ENCODE results near the gene HOOK1.
"Not testable (repeated sequence)": the region's sequence is repeated elsewhere in the genome, so short reads cannot be mapped to it uniquely, and the experiment has no call there.

HOOK1 gene

DNA sequence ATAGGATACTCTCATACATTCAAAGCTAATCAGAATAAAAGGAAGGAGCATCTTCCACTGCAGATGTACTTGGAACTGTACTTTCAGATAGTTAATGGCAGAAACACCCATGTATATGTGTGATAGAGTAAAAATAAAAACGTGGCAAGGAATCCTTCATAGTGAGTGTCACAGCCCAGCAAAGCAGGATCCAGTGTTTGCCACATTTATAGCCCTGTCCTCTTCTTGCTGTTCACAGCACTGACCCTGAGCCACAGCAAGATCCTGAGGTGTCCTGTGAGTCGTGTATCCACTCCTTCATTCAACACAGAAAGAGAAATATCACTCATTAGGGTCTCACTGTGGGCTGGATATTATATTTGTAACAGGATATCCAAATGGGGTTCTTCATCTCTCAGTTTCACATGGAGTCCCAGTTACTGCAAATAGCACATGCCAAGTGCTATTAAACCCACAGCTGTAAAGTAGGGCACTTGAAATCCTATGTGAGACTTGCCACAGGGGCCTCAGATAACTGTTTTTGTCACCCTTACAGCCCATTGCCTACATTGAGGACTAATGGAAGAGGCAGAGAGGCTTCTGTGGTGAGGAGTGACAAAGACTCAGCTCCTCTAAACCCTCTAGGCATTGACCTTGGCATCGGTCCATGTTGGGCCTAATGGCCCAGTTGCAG, 70.5 kb downstream of the HOOK1 start:
- DNase-seq (ENCODE audit: low spot score): no peak

- DNase-seq (ENCODE audit: low spot score): no peak
Observed at GRCh38 chr1:59892841-59893811, 78.4 kb downstream of the HOOK1 start.

GRCh38 chr1:59897165-59897564, 82.4 kb downstream of the HOOK1 start:
- no peak for DNase-seq (ENCODE audit: low spot score)

DNA sequence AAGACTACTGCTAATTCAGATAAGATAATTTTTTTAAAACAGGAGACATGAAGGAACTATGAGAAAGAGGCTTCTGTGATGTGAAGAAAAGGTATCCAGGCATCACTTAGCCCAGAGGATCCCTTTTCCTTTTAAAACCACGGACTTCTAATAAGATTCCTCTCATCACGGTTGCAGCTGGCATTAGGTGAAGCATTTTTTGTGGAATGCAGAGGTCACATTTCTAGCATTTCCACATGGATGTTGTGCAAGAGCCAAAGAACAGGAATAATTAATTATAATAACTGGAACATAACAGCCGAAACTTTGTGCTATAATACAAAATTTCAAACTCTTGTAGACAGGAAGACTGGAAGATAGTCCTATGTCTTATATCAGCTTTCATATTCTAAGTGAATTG, 84.2 kb downstream of the HOOK1 start:
- no peak for DNase-seq (ENCODE audit: low spot score)

- DNase-seq (ENCODE audit: low spot score): no peak
Observed at GRCh38 chr1:59900640-59901039, 85.9 kb downstream of the HOOK1 start.

DNA sequence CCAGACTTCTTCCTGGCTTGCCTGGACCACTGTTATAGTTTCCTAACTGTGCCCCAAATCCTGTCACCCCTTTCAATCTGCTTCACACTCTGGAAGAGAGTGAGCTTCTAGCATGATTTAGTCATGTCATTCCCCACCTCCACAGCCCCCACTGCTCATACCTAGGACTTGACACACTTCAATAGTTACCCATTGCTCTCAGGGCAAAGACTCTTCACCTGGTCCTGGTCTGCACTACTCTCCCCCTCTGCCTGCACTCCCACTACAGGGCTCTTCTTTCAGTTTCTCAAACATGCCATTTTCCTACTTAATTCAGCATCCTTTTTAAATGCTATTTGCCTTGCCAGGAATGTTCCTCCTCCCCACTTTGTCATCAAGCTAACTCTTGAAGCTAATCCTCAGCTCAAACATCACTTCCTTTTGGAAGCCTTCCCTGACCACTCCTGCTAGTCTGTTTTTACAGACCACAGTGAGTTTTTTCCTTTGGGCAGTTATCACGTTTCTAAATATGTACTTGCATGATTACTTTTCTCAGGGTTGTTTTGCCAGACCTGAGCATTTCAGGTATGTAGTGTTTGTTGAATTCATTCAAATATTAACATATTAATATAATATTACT, 87.1 kb downstream of the HOOK1 start:
- DNase-seq (ENCODE audit: low spot score): no peak

DNA sequence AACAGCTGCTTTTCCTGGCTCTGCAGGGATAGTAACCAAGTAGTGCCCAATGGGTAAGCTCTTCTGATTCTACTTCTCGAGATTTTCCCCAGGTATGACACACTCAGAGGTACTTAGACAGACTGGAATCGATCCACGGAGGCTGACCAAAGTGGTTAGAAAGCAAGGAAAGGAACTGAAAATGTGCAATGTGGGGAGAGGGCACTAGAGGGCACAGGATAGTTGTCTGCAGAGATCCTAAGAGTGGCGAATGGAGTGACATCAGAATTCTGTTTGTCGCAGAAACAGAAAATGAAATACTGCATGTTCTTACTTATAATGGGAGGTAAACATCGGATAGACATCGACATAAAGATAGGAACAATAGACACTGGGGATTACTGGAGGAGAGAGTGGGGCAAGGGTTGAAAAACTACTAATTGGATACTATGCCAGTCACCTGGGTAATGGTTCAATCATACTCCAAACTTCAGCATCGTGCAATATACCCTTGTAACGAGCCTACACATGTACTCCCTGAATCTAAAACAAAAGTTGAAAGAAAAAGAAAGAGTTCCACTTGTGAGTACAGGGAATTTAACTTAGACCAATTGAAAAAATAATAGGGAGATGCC, 88.5 kb downstream of the HOOK1 start:
- no peak for DNase-seq (ENCODE audit: low spot score)

DNA sequence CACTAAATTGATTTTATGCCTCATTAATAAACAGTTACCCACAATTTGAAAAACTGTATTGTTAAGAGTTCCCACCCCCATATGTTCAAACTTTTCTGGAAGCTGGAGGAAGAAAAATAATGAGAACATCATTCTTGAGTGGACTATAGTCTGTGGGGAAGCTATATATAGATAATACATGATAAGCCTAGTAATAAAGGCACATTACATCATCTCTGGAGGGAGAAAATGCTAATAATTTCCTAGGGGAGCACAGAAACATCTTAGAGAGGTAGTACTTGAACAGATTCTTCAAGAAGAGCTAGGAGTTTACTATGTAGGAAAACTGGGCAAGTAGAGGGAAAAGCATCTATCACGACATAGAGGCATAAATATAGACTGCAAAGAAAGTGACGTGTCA, 92.2 kb downstream of the HOOK1 start:
- no peak for DNase-seq (ENCODE audit: low spot score)

GRCh38 chr1:59908084-59908483, 93.3 kb downstream of the HOOK1 start:
- DNase-seq (ENCODE audit: low spot score): no peak

DNA sequence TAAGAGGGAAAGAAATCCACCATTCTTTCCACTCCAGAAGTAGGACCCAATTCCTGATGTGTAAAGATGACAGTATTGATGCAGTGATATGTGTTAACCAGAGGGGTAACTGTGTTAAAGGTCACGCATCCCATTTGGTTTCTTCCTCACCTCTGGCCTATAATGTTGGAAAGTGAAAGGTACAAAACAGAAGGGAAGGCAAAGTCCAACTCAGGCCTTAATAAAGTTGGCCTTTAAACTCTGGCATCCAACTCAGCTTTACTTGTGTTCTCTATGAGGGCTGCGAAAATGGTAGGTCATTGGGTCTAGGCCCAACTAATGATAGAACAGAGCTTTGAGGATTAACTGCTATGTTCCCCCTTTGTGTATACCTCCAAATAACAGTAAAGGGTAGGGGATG, 93.9 kb downstream of the HOOK1 start:
- no peak for DNase-seq (ENCODE audit: low spot score)

DNA sequence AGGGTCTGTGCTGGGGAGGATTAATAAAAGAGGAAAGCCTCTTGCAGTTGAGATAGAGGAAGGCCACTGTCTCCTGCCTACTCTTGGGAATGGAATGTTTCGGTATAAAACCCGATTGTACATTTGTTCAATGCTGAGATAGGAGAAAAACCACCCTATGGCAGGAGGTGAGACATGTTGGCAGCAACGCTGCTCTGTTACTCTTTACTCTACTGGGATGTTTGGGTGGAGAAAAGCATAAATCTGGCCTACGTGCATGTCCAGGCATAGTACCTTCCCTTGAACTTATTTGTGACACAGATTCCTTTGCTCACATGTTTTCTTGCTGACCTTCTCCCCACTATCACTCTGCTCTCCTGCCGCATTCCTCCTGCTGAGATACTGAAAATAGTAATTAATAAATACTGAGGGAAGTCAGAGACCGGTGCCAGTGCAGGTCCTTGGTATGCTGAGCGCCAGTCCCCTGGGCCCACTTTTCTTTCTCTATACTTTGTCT, 100.1 kb downstream of the HOOK1 start:
- not testable (repeated sequence) for DNase-seq (ENCODE audit: low spot score)

- DNase-seq (ENCODE audit: low spot score): no peak
Observed at GRCh38 chr1:59915516-59915915, 100.8 kb downstream of the HOOK1 start.

GRCh38 chr1:59917026-59917784, 102.5 kb downstream of the HOOK1 start:
- DNase-seq (ENCODE audit: low spot score): no peak

GRCh38 chr1:59917785-59918180, 103.0 kb downstream of the HOOK1 start:
- no peak for DNase-seq (ENCODE audit: low spot score)

- no peak for DNase-seq (ENCODE audit: low spot score)
Observed at GRCh38 chr1:59919746-59920145, 105.0 kb downstream of the HOOK1 start.

DNA sequence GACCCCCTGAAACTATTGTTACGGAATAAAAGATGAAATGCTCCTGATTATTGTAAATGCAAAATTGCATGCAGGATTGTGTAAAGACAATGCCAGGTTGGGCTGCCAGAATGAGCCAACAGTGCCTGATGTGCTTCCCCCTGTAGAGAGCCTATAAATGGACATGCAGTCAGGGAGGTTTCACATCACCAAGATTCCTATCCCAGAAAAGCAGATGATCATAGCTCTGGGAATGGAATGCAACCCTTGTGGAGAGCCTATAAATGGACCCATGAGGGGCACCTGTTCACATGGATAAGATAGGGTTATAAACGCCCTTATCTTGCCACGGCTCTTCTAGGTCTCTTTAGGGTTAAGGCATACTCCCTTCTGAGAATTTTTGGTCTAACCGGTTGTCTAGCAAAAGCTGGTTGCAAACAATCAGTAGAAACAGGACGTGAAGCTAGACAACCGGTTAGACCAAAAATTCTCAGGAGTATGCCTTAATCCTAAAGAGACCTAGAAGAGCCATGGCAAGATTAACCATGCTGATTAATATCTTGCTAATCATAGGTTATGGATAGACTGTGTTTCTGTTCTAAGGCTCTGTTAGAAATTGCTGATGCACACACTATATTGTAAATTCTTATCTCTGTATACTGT, 106.6 kb downstream of the HOOK1 start:
- DNase-seq (ENCODE audit: low spot score): not testable (repeated sequence)

DNA sequence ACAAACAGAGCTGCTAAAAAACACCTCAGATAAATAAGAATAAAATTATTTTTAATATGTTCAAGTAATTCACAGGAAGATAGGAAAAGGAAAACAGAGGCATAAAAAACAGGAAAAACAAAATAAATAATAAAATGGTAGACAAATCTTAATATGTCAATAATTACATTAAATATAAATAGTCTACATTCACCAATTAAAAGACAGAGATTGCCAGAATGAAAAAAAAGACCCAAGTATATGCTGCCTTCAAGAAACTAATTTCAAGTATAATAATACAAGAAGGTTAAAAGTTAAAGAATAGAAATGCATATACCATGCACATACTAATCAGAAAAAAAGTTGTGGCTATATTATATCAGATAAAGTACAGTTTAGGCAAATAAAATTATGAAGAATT, 109.9 kb downstream of the HOOK1 start:
- no peak for DNase-seq (ENCODE audit: low spot score)

Data from CD4-positive, alpha-beta T cell treated with Interleukin-15 for 4 hours (primary cell).